B cell (primary cell): ENCODE measurements around the gene MIR17HG. TPM values are rescaled to one million over a fixed set of nuclear protein-coding genes. Genes with fewer than 3 reads are reported as not detected.

Experiments
- ATAC-seq: fragments of 200-7000 bp; cut with Tn5 transposase; one replicate; pipeline ENCODE4 v1.10.0; 2021; ENCODE audit warnings: low read depth, mild to moderate bottlenecking, moderate number of reproducible peaks, moderate library complexity
- CTCF ChIA-PET: fragments of 350-600 bp; sonication (Branson Sonifier 250); formaldehyde crosslinking; loops from one replicate; lab custom pipeline; 2021; ENCODE audit warnings: antibody characterized with exemption, inconsistent platforms; lab: Charles Lee
- POLR2A ChIA-PET: fragments of 350-600 bp; sonication (Branson Sonifier 250); formaldehyde crosslinking; loops from one replicate; lab custom pipeline; 2021; ENCODE audit warnings: antibody characterized with exemption; lab: Charles Lee
- DNase-seq: peaks from one replicate; pipeline ENCODE4 v3.0.0; 2013
- H2AFZ ChIP-seq: 2 replicates; pipeline ENCODE4 v1.6.1; 2012; ENCODE audit warnings: mild to moderate bottlenecking, low read depth, low read length; ENCODE audit not compliant: insufficient read depth, poor library complexity, severe bottlenecking
- H3K27ac ChIP-seq, 2 donors: 1 replicate in 1 of 2; 2 replicates in 1 of 2; pipeline ENCODE4 v1.5.1; 2012 to 2013; ENCODE audit warnings: low read length in 2 of 2, mild to moderate bottlenecking in 2 of 2, moderate library complexity in 1 of 2
- H3K27me3 ChIP-seq, 4 experiments: fragments of 200-600 bp in 1 of 4; sonication (generic) in 1 of 4; replicated peaks in 1 of 4; 1 replicate in 2 of 4; 2 replicates in 2 of 4; pipeline versions ENCODE4 v1.6.1 to v1.7.0; 2013 to 2016; ENCODE audit warnings: low read length in 3 of 4, mild to moderate bottlenecking in 2 of 4, mixed read lengths in 1 of 4, moderate library complexity in 1 of 4; ENCODE audit not compliant: insufficient read depth in 4 of 4, control insufficient read depth in 3 of 4; ENCODE audit errors: control extremely low read depth in 1 of 4
- H3K36me3 ChIP-seq, 2 experiments: replicated peaks in 1 of 2; 1 replicate in 1 of 2; 2 replicates in 1 of 2; pipeline versions ENCODE4 v1.6.1 to v1.7.1; 2013; ENCODE audit warnings: low read length in 1 of 2; ENCODE audit not compliant: insufficient read depth in 2 of 2, control insufficient read depth in 1 of 2; ENCODE audit errors: control extremely low read depth in 1 of 2, extremely low read depth in 1 of 2
- H3K4me1 ChIP-seq, 2 donors: fragments of 200-600 bp in 1 of 2; sonication (generic) in 1 of 2; 1 replicate in 1 of 2; 2 replicates in 1 of 2; pipeline versions ENCODE4 v1.5.1 to v1.6.1; 2013 to 2017; ENCODE audit warnings: low read length in 2 of 2; ENCODE audit not compliant: control insufficient read depth in 2 of 2, insufficient read depth in 2 of 2
- H3K4me2 ChIP-seq: replicated peaks from 2 replicates; pipeline ENCODE3; 2012; ENCODE audit warnings: mild to moderate bottlenecking, low read depth, low read length; ENCODE audit not compliant: poor library complexity, severe bottlenecking
- H3K4me3 ChIP-seq, 5 experiments: fragments of 200-600 bp in 1 of 5; sonication (generic) in 1 of 5; 1 replicate in 3 of 5; 2 replicates in 2 of 5; pipeline versions ENCODE4 v1.5.1 to v1.7.0; 2011 to 2016; ENCODE audit warnings: low read length in 4 of 5, mild to moderate bottlenecking in 4 of 5, low read depth in 2 of 5, control low read depth in 1 of 5, moderate library complexity in 1 of 5; ENCODE audit not compliant: insufficient read depth in 1 of 5; ENCODE audit errors: control extremely low read depth in 1 of 5, extremely low read depth in 1 of 5
- H3K79me2 ChIP-seq: fragments of 200-600 bp; sonication (generic); one replicate; pipeline ENCODE4 v1.6.0; 2016; ENCODE audit warnings: low read length; ENCODE audit not compliant: control insufficient read depth, insufficient read depth
- H3K9ac ChIP-seq: fragments of 200-600 bp; sonication (generic); 2 replicates; pipeline ENCODE4 v1.6.1; 2017; ENCODE audit warnings: mild to moderate bottlenecking, low read length, moderate library complexity
- H3K9me3 ChIP-seq, 3 donors: one replicate each; pipeline versions ENCODE4 v1.6.1 to v1.7.1; 2013; ENCODE audit warnings: low read length in 2 of 3; ENCODE audit not compliant: control insufficient read depth in 2 of 3, insufficient read depth in 1 of 3; ENCODE audit errors: control extremely low read depth in 1 of 3
- H4K20me1 ChIP-seq: 2 replicates; pipeline ENCODE4 v1.6.0; 2012; ENCODE audit warnings: mild to moderate bottlenecking, low read length; ENCODE audit not compliant: insufficient read depth, control insufficient read depth, poor library complexity, severe bottlenecking
- H3K27ac Mint-ChIP-seq: one replicate; pipeline ENCODE4 v1.8.0; 2021; ENCODE audit warnings: mixed read lengths
- H3K27me3 Mint-ChIP-seq: one replicate; pipeline ENCODE4 v1.8.0; 2021; ENCODE audit warnings: mixed read lengths
- H3K4me1 Mint-ChIP-seq: one replicate; pipeline ENCODE4 v1.8.0; 2021; ENCODE audit warnings: mixed read lengths
- H3K4me3 Mint-ChIP-seq: one replicate; pipeline ENCODE4 v1.8.0; 2021; ENCODE audit warnings: mixed read lengths
- H3K9me3 Mint-ChIP-seq: one replicate; pipeline ENCODE4 v1.8.0; 2022; ENCODE audit warnings: mixed read lengths; ENCODE audit not compliant: insufficient read depth
- EZH2 ChIP-seq: IDR thresholded peaks from 2 replicates; pipeline ENCODE4 v1.6.1; 2012; ENCODE audit warnings: borderline replicate concordance, low read depth, mild to moderate bottlenecking, moderate library complexity, low read length; ENCODE audit not compliant: insufficient read depth, poor library complexity, severe bottlenecking
- WGBS: methylation state at CpG from one replicate; pipeline ENCODE4 v1.1.5; 2013; ENCODE audit warnings: missing lambda C conversion rate; ENCODE audit not compliant: insufficient coverage; 5-methylcytosine and 5-hydroxymethylcytosine counted together
- intact Hi-C: fragments of 100-400 bp; cut with micrococcal nuclease; formaldehyde crosslinking; loops from one replicate; pipeline ENCODE4 v1.10.0; 2022
- polyA plus RNA-seq: library from polyadenylated mRNA; depleted of rRNA; stranded (reverse); fragments of >200 nt; gene quantifications from 2 replicates; pipeline ENCODE4 v1.2.3, GENCODE V29; 2012
- total RNA-seq, 2 donors: library from RNA; stranded (reverse); fragments of 120-200 nt in 1 of 2; gene quantifications; 1 replicate in 1 of 2; 2 replicates in 1 of 2; pipeline versions ENCODE4 v1.2.3 to v1.2.4, GENCODE V29; 2013 to 2022
- TF ChIP-seq, protein P1 (sequence below): fragments of 200-600 bp; IDR thresholded peaks from one replicate; pipeline ENCODE4 v1.8.0; 2022; ENCODE audit warnings: antibody characterized with exemption, mild to moderate bottlenecking

The MIR17HG gene
- total and polyA plus RNA-seq, 2 donors (not counting 1 experiment from before 2014, with no cell fraction given) = 6.0 to 17.1 TPM

DNA sequence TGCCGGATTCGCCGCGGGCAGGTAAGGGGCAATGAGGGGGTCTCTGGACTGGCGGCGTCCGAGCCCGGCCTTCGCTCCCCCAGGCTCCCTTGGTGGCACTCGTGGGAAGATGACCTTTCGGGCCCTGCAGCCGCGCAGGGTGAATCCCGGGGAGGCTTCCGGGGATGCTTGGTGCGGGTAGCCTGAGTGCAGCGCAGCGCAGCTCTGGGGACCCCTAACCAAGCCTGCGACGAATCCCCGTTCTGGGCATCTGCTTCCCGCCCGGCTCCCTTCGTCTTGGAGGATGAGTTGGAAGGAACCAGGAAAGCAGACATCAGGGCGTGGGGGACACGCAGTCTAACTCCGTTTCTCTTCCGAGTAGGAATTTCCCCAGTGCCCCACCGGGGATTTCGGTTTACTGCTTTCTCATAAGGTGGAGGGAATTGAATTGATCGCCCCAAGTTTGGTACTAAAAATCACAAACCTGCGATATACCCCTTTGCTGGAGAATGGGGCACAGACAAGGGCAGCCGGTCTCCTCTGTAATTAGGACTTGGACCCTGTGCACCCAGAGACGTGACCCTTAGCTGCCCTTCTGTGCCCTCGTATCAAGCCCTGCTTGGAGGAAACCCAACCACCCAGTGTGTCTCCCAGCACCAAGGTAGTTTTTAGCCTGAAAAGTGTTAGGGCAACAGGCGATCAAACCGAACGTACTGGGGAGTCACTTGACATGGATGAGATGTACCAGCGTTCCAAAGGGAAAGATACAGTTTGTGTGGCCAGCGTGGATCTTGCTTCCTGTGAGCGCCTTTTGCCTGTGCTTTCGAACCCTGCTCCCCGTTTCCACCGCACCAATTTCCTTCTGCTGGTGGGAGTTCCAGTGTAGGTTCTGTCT is 51.9 kb downstream of the MIR17HG start:
- no peaks in the 10 kb centered on the region for H3K79me2 ChIP-seq
- H3K36me3 ChIP-seq = no peaks in the 10 kb centered on the region
- intact Hi-C loops = no loop called here
- peaks cover 0 to 17% (median 5%) of the 10 kb centered on the region in 3 donors for H3K9me3 ChIP-seq
- CTCF ChIA-PET = interaction anchor here (1.6 kb wide), 1 partner anchor 53 kb away, joined by 3 read pairs; no protein-coding TSS in a partner anchor
- no peak overlapping the region for H3K27ac Mint-ChIP-seq
- no peak overlapping the region for H3K27ac ChIP-seq
- H4K20me1 ChIP-seq = no peaks in the 10 kb centered on the region
- DNase-seq = peak; percentile 45
- POLR2A ChIA-PET = no interaction called here
- H3K4me2 ChIP-seq = peak overlapping the region; percentile 98
- peak overlapping the region; percentile 81 for H2AFZ ChIP-seq
- peak overlapping the region in 4 of 5 experiments; percentile 50 to 72 (median 60) for H3K4me3 ChIP-seq
- WGBS = 25% methylated on average over 41 of the region's 44 CpGs
- TF ChIP-seq, protein P1, sequence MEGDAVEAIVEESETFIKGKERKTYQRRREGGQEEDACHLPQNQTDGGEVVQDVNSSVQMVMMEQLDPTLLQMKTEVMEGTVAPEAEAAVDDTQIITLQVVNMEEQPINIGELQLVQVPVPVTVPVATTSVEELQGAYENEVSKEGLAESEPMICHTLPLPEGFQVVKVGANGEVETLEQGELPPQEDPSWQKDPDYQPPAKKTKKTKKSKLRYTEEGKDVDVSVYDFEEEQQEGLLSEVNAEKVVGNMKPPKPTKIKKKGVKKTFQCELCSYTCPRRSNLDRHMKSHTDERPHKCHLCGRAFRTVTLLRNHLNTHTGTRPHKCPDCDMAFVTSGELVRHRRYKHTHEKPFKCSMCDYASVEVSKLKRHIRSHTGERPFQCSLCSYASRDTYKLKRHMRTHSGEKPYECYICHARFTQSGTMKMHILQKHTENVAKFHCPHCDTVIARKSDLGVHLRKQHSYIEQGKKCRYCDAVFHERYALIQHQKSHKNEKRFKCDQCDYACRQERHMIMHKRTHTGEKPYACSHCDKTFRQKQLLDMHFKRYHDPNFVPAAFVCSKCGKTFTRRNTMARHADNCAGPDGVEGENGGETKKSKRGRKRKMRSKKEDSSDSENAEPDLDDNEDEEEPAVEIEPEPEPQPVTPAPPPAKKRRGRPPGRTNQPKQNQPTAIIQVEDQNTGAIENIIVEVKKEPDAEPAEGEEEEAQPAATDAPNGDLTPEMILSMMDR = no peak
- no peak for TF ChIP-seq EZH2
- H3K4me1 Mint-ChIP-seq = peaks cover 23% of the 10 kb centered on the region
- no peaks in the 10 kb centered on the region for H3K9me3 Mint-ChIP-seq
- ATAC-seq = no peak
- peak overlapping the region; percentile 73 for H3K9ac ChIP-seq
- H3K27me3 ChIP-seq = peaks cover 7 to 45% (median 27%) of the 10 kb centered on the region in 4 experiments
- H3K27me3 Mint-ChIP-seq = peaks cover 23% of the 10 kb centered on the region
- H3K4me3 Mint-ChIP-seq = peak overlapping the region; percentile 82
- H3K4me1 ChIP-seq = peaks cover 21 to 22% of the 10 kb centered on the region in 2 donors

DNA sequence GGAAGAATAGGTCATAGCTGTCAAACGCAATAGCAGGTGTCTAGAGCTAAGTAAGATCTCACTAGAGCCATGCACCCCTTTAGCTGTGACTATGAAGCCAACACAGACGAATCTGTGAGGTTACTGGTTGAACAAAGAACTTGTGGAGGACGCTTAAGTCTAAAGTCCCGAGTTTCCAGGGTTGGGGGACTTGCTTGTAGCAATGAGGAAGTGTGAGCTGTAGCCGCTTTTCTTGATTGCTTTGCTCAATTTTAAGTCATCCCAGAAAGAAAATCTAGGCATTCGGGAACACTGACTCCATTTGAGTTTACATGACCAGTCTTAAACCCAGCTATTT is 52.5 kb downstream of the MIR17HG start:
- Histone ChIP-seq H3K4me2 (peak overlapping the region; percentile 98), H3K9me3 (peaks cover 0 to 14% (median 4%) of the 10 kb centered on the region in 3 donors), H3K27me3 (peaks cover 7 to 39% (median 21%) of the 10 kb centered on the region in 4 experiments), H2AFZ (peak overlapping the region; percentile 81), H3K4me3 (no peak overlapping the region), H3K9ac (no peak overlapping the region), H3K79me2 (no peaks in the 10 kb centered on the region), H3K4me1 (peaks cover 21 to 22% of the 10 kb centered on the region in 2 donors), H3K27ac (no peak overlapping the region), H4K20me1 (no peaks in the 10 kb centered on the region), H3K36me3 (no peaks in the 10 kb centered on the region)
- 17% methylated on average over 1 of the region's 6 CpGs for WGBS
- CTCF ChIA-PET = interaction anchor here (1.6 kb wide), 1 partner anchor 54 kb away, joined by 3 read pairs; no protein-coding TSS in a partner anchor
- DNase-seq = peak; percentile 31
- Mint-ChIP-seq H3K9me3 (no peaks in the 10 kb centered on the region), H3K4me1 (peaks cover 23% of the 10 kb centered on the region), H3K4me3 (peak overlapping the region; percentile 82), H3K27ac (no peak overlapping the region), H3K27me3 (peaks cover 17% of the 10 kb centered on the region)
- POLR2A ChIA-PET = no interaction called here
- ATAC-seq = no peak
- no peak for TF ChIP-seq EZH2
- TF ChIP-seq, protein P1 = no peak
- intact Hi-C loops = no loop called here
